Measurements from ENCODE around the gene ING3. TPM values are rescaled to one million over a fixed set of nuclear protein-coding genes. Genes with fewer than 3 reads are reported as not detected.

ING3 gene
- total and polyA plus RNA-seq, 2 of the 13 experiments (the other 11 are each of a cell fraction or from before 2014, with no cell fraction given), result 6.9 to 12.8 TPM

DNA sequence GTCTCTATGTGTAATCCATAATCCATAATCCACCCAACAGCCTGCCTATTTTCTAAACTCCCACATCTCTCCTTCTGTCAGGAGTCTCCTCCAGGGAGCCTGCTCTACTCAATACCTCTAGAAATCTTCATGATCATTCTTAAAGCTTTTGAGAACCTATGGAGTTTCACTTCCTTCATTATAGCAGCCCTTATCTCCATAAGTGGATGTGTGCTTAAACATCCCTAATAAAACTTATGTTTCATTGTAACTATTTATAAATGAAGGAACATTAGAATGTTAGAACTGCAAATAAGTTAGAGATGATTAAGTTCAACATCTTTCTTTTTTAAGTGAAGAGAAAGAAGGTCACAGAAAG lies 46.4 kb downstream of the ING3 start:
- Histone ChIP-seq H3K4me1 (ENCODE audit: insufficient read depth, low read length) (no peaks in the 10 kb centered on the region), H3K79me2 (ENCODE audit: insufficient read depth, low read length) (no peaks in the 10 kb centered on the region)

More for the DNA sequence above, 46.4 kb downstream of the ING3 start:
- CTCF ChIA-PET (ENCODE audit: low intra/inter-chr PET ratio, low total read pairs), result no interaction called here
- intact Hi-C loops (cut with micrococcal nuclease; ENCODE audit: unreplicated experiment) (no loop called here), in situ Hi-C loops (cut with HindIII; ENCODE audit: extremely low pct_ligation_motif_present, low pct_unique_long_range_greater_than_20kb) (no loop called here)
- Histone ChIP-seq H4K20me1 (ENCODE audit: insufficient read depth, low read length) (no peaks in the 10 kb centered on the region), H3K4me2 (ENCODE audit: low read depth, low read length) (no peak overlapping the region), H3K36me3 (replicated peaks in 1 of 2; ENCODE audit: control insufficient read depth in 1 of 2, insufficient read depth in 2 of 2, low read length in 2 of 2) (no peaks in the 10 kb centered on the region), H3K27me3 (ENCODE audit: control insufficient read depth in 1 of 2, insufficient read depth in 2 of 2, low read length in 2 of 2) (no peaks in the 10 kb centered on the region), H3K27ac (ENCODE audit: extremely low read length, insufficient read depth, low read length) (no peak overlapping the region), H2AFZ (ENCODE audit: low read length) (no peak overlapping the region), H3K9ac (ENCODE audit: insufficient read depth, low read depth, low read length) (no peak overlapping the region), H3K9me3 (ENCODE audit: low read length) (no peaks in the 10 kb centered on the region), H3K4me3 (replicated peaks in 1 of 3; ENCODE audit: insufficient read depth in 1 of 3, low read depth in 2 of 3, low read length in 3 of 3) (no peak overlapping the region)
- ATAC-seq (no peak), DNase-seq (ENCODE audit: low spot score) (no peak), FAIRE-seq (no peak)
- BruUV-seq (replicated peaks), result no TSS peak
- POLR2A ChIA-PET, result no interaction called here
- TF ChIP-seq YEATS2 (CRISPR knock-in tag; IDR thresholded peaks at IDR 0.05; ENCODE audit: borderline replicate concordance), result no peak
- no peak for TF ChIP-seq TFAP4 (IDR thresholded peaks at IDR 0.05; ENCODE audit: borderline replicate concordance, low read depth)
- no peak for TF ChIP-seq ZNF496 (CRISPR knock-in tag; IDR thresholded peaks at IDR 0.05; ENCODE audit: insufficient replicate concordance)
- no peak for TF ChIP-seq ZNF160 (CRISPR knock-in tag; IDR thresholded peaks at IDR 0.05)
- TF ChIP-seq, protein P1, sequence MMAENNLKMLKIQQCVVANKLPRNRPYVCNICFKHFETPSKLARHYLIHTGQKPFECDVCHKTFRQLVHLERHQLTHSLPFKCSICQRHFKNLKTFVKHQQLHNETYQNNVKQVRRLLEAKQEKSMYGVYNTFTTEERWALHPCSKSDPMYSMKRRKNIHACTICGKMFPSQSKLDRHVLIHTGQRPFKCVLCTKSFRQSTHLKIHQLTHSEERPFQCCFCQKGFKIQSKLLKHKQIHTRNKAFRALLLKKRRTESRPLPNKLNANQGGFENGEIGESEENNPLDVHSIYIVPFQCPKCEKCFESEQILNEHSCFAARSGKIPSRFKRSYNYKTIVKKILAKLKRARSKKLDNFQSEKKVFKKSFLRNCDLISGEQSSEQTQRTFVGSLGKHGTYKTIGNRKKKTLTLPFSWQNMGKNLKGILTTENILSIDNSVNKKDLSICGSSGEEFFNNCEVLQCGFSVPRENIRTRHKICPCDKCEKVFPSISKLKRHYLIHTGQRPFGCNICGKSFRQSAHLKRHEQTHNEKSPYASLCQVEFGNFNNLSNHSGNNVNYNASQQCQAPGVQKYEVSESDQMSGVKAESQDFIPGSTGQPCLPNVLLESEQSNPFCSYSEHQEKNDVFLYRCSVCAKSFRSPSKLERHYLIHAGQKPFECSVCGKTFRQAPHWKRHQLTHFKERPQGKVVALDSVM (CRISPR knock-in tag; IDR thresholded peaks at IDR 0.05), result no peak
- TF ChIP-seq KMT2B (CRISPR knock-in tag; IDR thresholded peaks at IDR 0.05), result no peak
- no peak for TF ChIP-seq MLX (CRISPR knock-in tag; IDR thresholded peaks at IDR 0.05)
- TF ChIP-seq THAP11 (CRISPR knock-in tag; IDR thresholded peaks at IDR 0.05), result no peak
- TF ChIP-seq CCAR2 (optimal IDR thresholded peaks at IDR 0.05; ENCODE audit: low read depth, low read length), result no peak
- no peak for TF ChIP-seq TGIF2 (CRISPR knock-in tag; IDR thresholded peaks at IDR 0.05)
- TF ChIP-seq BCL3 (CRISPR knock-in tag; IDR thresholded peaks at IDR 0.05), result no peak
- TF ChIP-seq NBN (conservative IDR thresholded peaks at IDR 0.05), result no peak
- TF ChIP-seq ZNF713 (CRISPR knock-in tag; IDR thresholded peaks at IDR 0.05), result no peak
